ENCODE measurements around the gene LMO7. TPM values are rescaled to one million over a fixed set of nuclear protein-coding genes. Genes with fewer than 3 reads are reported as not detected.
"Not testable (repeated sequence)": the region's sequence is repeated elsewhere in the genome, so short reads cannot be mapped to it uniquely, and the experiment has no call there.

Gene LMO7
- total RNA-seq, 1 donor from 2014 or later, result 447 TPM

GRCh38 chr13:75723901-75724300 is 87.8 kb downstream of the LMO7 start:
- no peak for ATAC-seq

GRCh38 chr13:75724752-75725517 is 88.8 kb downstream of the LMO7 start:
- Histone ChIP-seq H3K4me1 (peaks cover 3% of the 10 kb centered on the region), H3K27ac (peak overlapping the region; percentile 76), H3K36me3 (no peaks in the 10 kb centered on the region), H3K9me3 (no peaks in the 10 kb centered on the region), H3K27me3 (ENCODE audit: low read depth) (no peaks in the 10 kb centered on the region), H3K4me3 (no peak overlapping the region)
- TF ChIP-seq CTCF (IDR thresholded peaks at IDR 0.05), result no peak
- intact Hi-C loops (cut with DNase I), result no loop called here
- ATAC-seq (peak; percentile 70 to 91), DNase-seq (no peak)

More at GRCh38 chr13:75723901-75724300, 87.8 kb downstream of the LMO7 start:
- Histone ChIP-seq H3K4me3 (no peak overlapping the region), H3K4me1 (peaks cover 3% of the 10 kb centered on the region), H3K36me3 (no peaks in the 10 kb centered on the region), H3K27me3 (ENCODE audit: low read depth) (no peaks in the 10 kb centered on the region), H3K9me3 (no peaks in the 10 kb centered on the region), H3K27ac (peak overlapping the region; percentile 76)
- no peak for TF ChIP-seq CTCF (IDR thresholded peaks at IDR 0.05)
- no peak for DNase-seq
- intact Hi-C loops (cut with DNase I), result no loop called here

- ATAC-seq (peak; percentile 77 to 92), DNase-seq (no peak)
- Histone ChIP-seq H3K27me3 (ENCODE audit: low read depth) (no peaks in the 10 kb centered on the region), H3K27ac (peak overlapping the region; percentile 76), H3K4me1 (peaks cover 3% of the 10 kb centered on the region), H3K9me3 (no peaks in the 10 kb centered on the region), H3K36me3 (no peaks in the 10 kb centered on the region), H3K4me3 (no peak overlapping the region)
- intact Hi-C loops (cut with DNase I), result no loop called here
- TF ChIP-seq CTCF (IDR thresholded peaks at IDR 0.05), result no peak
Observed at GRCh38 chr13:75725736-75726135, 89.6 kb downstream of the LMO7 start.

- H3K4me3 ChIP-seq, result no peak overlapping the region
- no peak for DNase-seq
- intact Hi-C loops (cut with DNase I), result no loop called here
- peaks cover 3% of the 10 kb centered on the region for H3K4me1 ChIP-seq
- H3K27me3 ChIP-seq (ENCODE audit: low read depth), result no peaks in the 10 kb centered on the region
- no peak for TF ChIP-seq CTCF (IDR thresholded peaks at IDR 0.05)
- no peaks in the 10 kb centered on the region for H3K36me3 ChIP-seq
- H3K27ac ChIP-seq, result peak overlapping the region; percentile 76
- no peaks in the 10 kb centered on the region for H3K9me3 ChIP-seq
- ATAC-seq, result no peak
Observed at GRCh38 chr13:75726306-75726705, 90.2 kb downstream of the LMO7 start.

GRCh38 chr13:75733113-75733512 is 97.0 kb downstream of the LMO7 start:
- H3K4me1 ChIP-seq; H3K27me3 ChIP-seq (ENCODE audit: low read depth); intact Hi-C loops (cut with DNase I); H3K36me3 ChIP-seq; DNase-seq; H3K27ac ChIP-seq; H3K4me3 ChIP-seq; ATAC-seq; H3K9me3 ChIP-seq: not testable (repeated sequence)

GRCh38 chr13:75736173-75736572 is 100.0 kb downstream of the LMO7 start:
- H3K4me3 ChIP-seq, result no peak overlapping the region
- intact Hi-C loops (cut with DNase I), result no loop called here
- H3K27ac ChIP-seq, result no peak overlapping the region
- no peaks in the 10 kb centered on the region for H3K9me3 ChIP-seq
- H3K27me3 ChIP-seq (ENCODE audit: low read depth), result no peaks in the 10 kb centered on the region
- ATAC-seq (no peak), DNase-seq (no peak)
- H3K36me3 ChIP-seq, result no peaks in the 10 kb centered on the region
- TF ChIP-seq CTCF (IDR thresholded peaks at IDR 0.05), result no peak
- no peaks in the 10 kb centered on the region for H3K4me1 ChIP-seq

All from lower lobe of right lung (tissue), 2 donors.